Bone marrow (tissue), 2 donors: ENCODE results near the gene RAD50.

Experiments used
- DNase-seq, 2 donors: peaks; one replicate each; lab custom pipeline; 2025; lab: John Stamatoyannopoulos, UW

RAD50 gene

GRCh38 chr5:132659598-132660493 lies 103.1 kb downstream of the RAD50 start:
- DNase-seq: no peak

- no peak for DNase-seq
Measured at GRCh38 chr5:132661231-132662003, 104.6 kb downstream of the RAD50 start.

GRCh38 chr5:132662004-132662401 lies 105.2 kb downstream of the RAD50 start:
- DNase-seq: no peak

GRCh38 chr5:132662925-132663770 lies 106.4 kb downstream of the RAD50 start:
- DNase-seq: no peak

GRCh38 chr5:132663771-132664695 lies 107.3 kb downstream of the RAD50 start:
- DNase-seq: no peak

GRCh38 chr5:132664696-132665209 lies 108.0 kb downstream of the RAD50 start:
- no peak for DNase-seq

GRCh38 chr5:132665574-132666080 lies 108.8 kb downstream of the RAD50 start:
- DNase-seq: no peak

- DNase-seq: no peak
Measured at GRCh38 chr5:132666310-132667123, 109.7 kb downstream of the RAD50 start.

GRCh38 chr5:132667309-132667708 lies 110.5 kb downstream of the RAD50 start:
- no peak for DNase-seq

- DNase-seq: no peak
Measured at GRCh38 chr5:132667761-132668705, 111.3 kb downstream of the RAD50 start.

GRCh38 chr5:132668706-132669454 lies 112.1 kb downstream of the RAD50 start:
- no peak for DNase-seq

- no peak for DNase-seq
Measured at GRCh38 chr5:132669455-132669820, 112.7 kb downstream of the RAD50 start.

- no peak for DNase-seq
Measured at GRCh38 chr5:132669966-132670882, 113.4 kb downstream of the RAD50 start.

- DNase-seq: no peak
Measured at GRCh38 chr5:132671000-132671399, 114.2 kb downstream of the RAD50 start.

GRCh38 chr5:132673488-132673887 lies 116.7 kb downstream of the RAD50 start:
- DNase-seq: no peak

- DNase-seq: no peak
Measured at GRCh38 chr5:132673939-132674630, 117.3 kb downstream of the RAD50 start, which contains the start of gene IL4. TSS of gene IL4 (plus strand) at chr5:132673989. CDS start at chr5:132674051, 62 bp downstream.
